ENCODE data around the gene KRTAP2-3.

The KRTAP2-3 gene

GRCh38 chr17:41018541-41018940 lies 41.4 kb downstream of the KRTAP2-3 start:
- no peaks in the 10 kb centered on the region for H3K9me3 ChIP-seq (ENCODE audit: control insufficient read depth, insufficient read depth, low read length)

GRCh38 chr17:41016578-41017215 lies 43.2 kb downstream of the KRTAP2-3 start:
- Histone ChIP-seq H3K9me3 (ENCODE audit: control insufficient read depth, insufficient read depth, low read length) (no peaks in the 10 kb centered on the region), H3K27me3 (ENCODE audit: control insufficient read depth, insufficient read depth, low read length) (no peaks in the 10 kb centered on the region), H3K4me1 (ENCODE audit: control insufficient read depth, insufficient read depth, low read length) (no peaks in the 10 kb centered on the region), H3K9ac (ENCODE audit: low read depth, low read length) (no peak overlapping the region), H3K36me3 (ENCODE audit: control insufficient read depth, insufficient read depth, low read length) (no peaks in the 10 kb centered on the region), H3K4me3 (ENCODE audit: low read depth, low read length) (no peak overlapping the region)

More at GRCh38 chr17:41018541-41018940, 41.4 kb downstream of the KRTAP2-3 start:
- Histone ChIP-seq H3K4me3 (ENCODE audit: low read depth, low read length) (no peak overlapping the region), H3K9ac (ENCODE audit: low read depth, low read length) (no peak overlapping the region), H3K4me1 (ENCODE audit: control insufficient read depth, insufficient read depth, low read length) (no peaks in the 10 kb centered on the region), H3K27me3 (ENCODE audit: control insufficient read depth, insufficient read depth, low read length) (no peaks in the 10 kb centered on the region), H3K36me3 (ENCODE audit: control insufficient read depth, insufficient read depth, low read length) (no peaks in the 10 kb centered on the region)

- no peaks in the 10 kb centered on the region for H3K27me3 ChIP-seq (ENCODE audit: control insufficient read depth, insufficient read depth, low read length)
- no peaks in the 10 kb centered on the region for H3K9me3 ChIP-seq (ENCODE audit: control insufficient read depth, insufficient read depth, low read length)
- H3K36me3 ChIP-seq (ENCODE audit: control insufficient read depth, insufficient read depth, low read length): no peaks in the 10 kb centered on the region
- H3K9ac ChIP-seq (ENCODE audit: low read depth, low read length): no peak overlapping the region
- H3K4me3 ChIP-seq (ENCODE audit: low read depth, low read length): no peak overlapping the region
- H3K4me1 ChIP-seq (ENCODE audit: control insufficient read depth, insufficient read depth, low read length): no peaks in the 10 kb centered on the region
These were observed 44.5 kb downstream of the KRTAP2-3 start for GRCh38 chr17:41015454-41015853.

GRCh38 chr17:41013606-41014005 lies 46.3 kb downstream of the KRTAP2-3 start:
- peaks cover 2% of the 10 kb centered on the region for H3K4me1 ChIP-seq (ENCODE audit: control insufficient read depth, insufficient read depth, low read length)

GRCh38 chr17:41013181-41013580 lies 46.7 kb downstream of the KRTAP2-3 start:
- Histone ChIP-seq H3K9ac (ENCODE audit: low read depth, low read length) (no peak overlapping the region), H3K9me3 (ENCODE audit: control insufficient read depth, insufficient read depth, low read length) (no peaks in the 10 kb centered on the region), H3K36me3 (ENCODE audit: control insufficient read depth, insufficient read depth, low read length) (no peaks in the 10 kb centered on the region), H3K27me3 (ENCODE audit: control insufficient read depth, insufficient read depth, low read length) (no peaks in the 10 kb centered on the region), H3K4me1 (ENCODE audit: control insufficient read depth, insufficient read depth, low read length) (peaks cover 2% of the 10 kb centered on the region), H3K4me3 (ENCODE audit: low read depth, low read length) (no peak overlapping the region)

More at GRCh38 chr17:41013606-41014005, 46.3 kb downstream of the KRTAP2-3 start:
- Histone ChIP-seq H3K9me3 (ENCODE audit: control insufficient read depth, insufficient read depth, low read length) (no peaks in the 10 kb centered on the region), H3K36me3 (ENCODE audit: control insufficient read depth, insufficient read depth, low read length) (no peaks in the 10 kb centered on the region), H3K4me3 (ENCODE audit: low read depth, low read length) (no peak overlapping the region), H3K27me3 (ENCODE audit: control insufficient read depth, insufficient read depth, low read length) (no peaks in the 10 kb centered on the region), H3K9ac (ENCODE audit: low read depth, low read length) (no peak overlapping the region)

GRCh38 chr17:41012326-41013120 lies 47.4 kb downstream of the KRTAP2-3 start:
- Histone ChIP-seq H3K9me3 (ENCODE audit: control insufficient read depth, insufficient read depth, low read length) (no peaks in the 10 kb centered on the region), H3K36me3 (ENCODE audit: control insufficient read depth, insufficient read depth, low read length) (no peaks in the 10 kb centered on the region), H3K4me1 (ENCODE audit: control insufficient read depth, insufficient read depth, low read length) (peaks cover 2% of the 10 kb centered on the region), H3K9ac (ENCODE audit: low read depth, low read length) (no peak overlapping the region), H3K27me3 (ENCODE audit: control insufficient read depth, insufficient read depth, low read length) (no peaks in the 10 kb centered on the region), H3K4me3 (ENCODE audit: low read depth, low read length) (no peak overlapping the region)

- H3K9me3 ChIP-seq (ENCODE audit: control insufficient read depth, insufficient read depth, low read length): no peaks in the 10 kb centered on the region
- H3K4me3 ChIP-seq (ENCODE audit: low read depth, low read length): no peak overlapping the region
- H3K4me1 ChIP-seq (ENCODE audit: control insufficient read depth, insufficient read depth, low read length): peaks cover 2% of the 10 kb centered on the region
- no peak overlapping the region for H3K9ac ChIP-seq (ENCODE audit: low read depth, low read length)
- no peaks in the 10 kb centered on the region for H3K27me3 ChIP-seq (ENCODE audit: control insufficient read depth, insufficient read depth, low read length)
- no peaks in the 10 kb centered on the region for H3K36me3 ChIP-seq (ENCODE audit: control insufficient read depth, insufficient read depth, low read length)
These were observed 49.5 kb downstream of the KRTAP2-3 start for GRCh38 chr17:41010441-41010840.

- Histone ChIP-seq H3K9me3 (ENCODE audit: control insufficient read depth, insufficient read depth, low read length) (no peaks in the 10 kb centered on the region), H3K4me1 (ENCODE audit: control insufficient read depth, insufficient read depth, low read length) (peaks cover 2% of the 10 kb centered on the region), H3K9ac (ENCODE audit: low read depth, low read length) (no peak overlapping the region), H3K36me3 (ENCODE audit: control insufficient read depth, insufficient read depth, low read length) (no peaks in the 10 kb centered on the region), H3K27me3 (ENCODE audit: control insufficient read depth, insufficient read depth, low read length) (no peaks in the 10 kb centered on the region), H3K4me3 (ENCODE audit: low read depth, low read length) (no peak overlapping the region)
These were observed 50.0 kb downstream of the KRTAP2-3 start for GRCh38 chr17:41009936-41010335.

GRCh38 chr17:41009301-41009760 lies 50.6 kb downstream of the KRTAP2-3 start:
- Histone ChIP-seq H3K9me3 (ENCODE audit: control insufficient read depth, insufficient read depth, low read length) (no peaks in the 10 kb centered on the region), H3K4me1 (ENCODE audit: control insufficient read depth, insufficient read depth, low read length) (peaks cover 2% of the 10 kb centered on the region), H3K36me3 (ENCODE audit: control insufficient read depth, insufficient read depth, low read length) (no peaks in the 10 kb centered on the region), H3K4me3 (ENCODE audit: low read depth, low read length) (no peak overlapping the region), H3K27me3 (ENCODE audit: control insufficient read depth, insufficient read depth, low read length) (no peaks in the 10 kb centered on the region), H3K9ac (ENCODE audit: low read depth, low read length) (no peak overlapping the region)

Data from iPS-15b (cell line).